B cell (primary cell): ENCODE measurements around the gene RNF223.

ENCODE experiments used
- CTCF ChIP-seq: fragments of 200-600 bp; IDR thresholded peaks from one replicate; pipeline ENCODE4 v1.8.0; 2022; ENCODE audit warnings: antibody characterized with exemption, mild to moderate bottlenecking
- EZH2 ChIP-seq: IDR thresholded peaks from 2 replicates; pipeline ENCODE4 v1.6.1; 2012; ENCODE audit warnings: borderline replicate concordance, low read depth, mild to moderate bottlenecking, moderate library complexity, low read length; ENCODE audit not compliant: insufficient read depth, poor library complexity, severe bottlenecking

- no peak for TF ChIP-seq CTCF
- no peak for TF ChIP-seq EZH2
Measured at GRCh38 chr1:1047407-1047806, 26.7 kb downstream of the RNF223 start.
